ENCODE data around the gene MAN1C1.

Gene MAN1C1

GRCh38 chr1:25651036-25651640, 34.5 kb downstream of the MAN1C1 start:
- no peak for TF ChIP-seq CTCF (conservative IDR thresholded peaks at IDR 0.05)
- TF ChIP-seq ZFX (IDR thresholded peaks at IDR 0.05): no peak
- H3K27ac ChIP-seq: no peak overlapping the region

GRCh38 chr1:25651824-25652741, 35.5 kb downstream of the MAN1C1 start:
- TF ChIP-seq CTCF (conservative IDR thresholded peaks at IDR 0.05) (no peak), ZFX (IDR thresholded peaks at IDR 0.05) (no peak)
- no peak overlapping the region for H3K27ac ChIP-seq

- no peak overlapping the region for H3K27ac ChIP-seq
- TF ChIP-seq ZFX (IDR thresholded peaks at IDR 0.05) (no peak), CTCF (conservative IDR thresholded peaks at IDR 0.05) (no peak)
These were observed 37.0 kb downstream of the MAN1C1 start for GRCh38 chr1:25653558-25653957.

GRCh38 chr1:25654109-25654660, 37.6 kb downstream of the MAN1C1 start:
- TF ChIP-seq ZFX (IDR thresholded peaks at IDR 0.05): no peak
- TF ChIP-seq CTCF (conservative IDR thresholded peaks at IDR 0.05): no peak

GRCh38 chr1:25657121-25657882, 40.7 kb downstream of the MAN1C1 start:
- no peak for TF ChIP-seq ZFX (IDR thresholded peaks at IDR 0.05)
- no peak for TF ChIP-seq CTCF (conservative IDR thresholded peaks at IDR 0.05)
- H3K27ac ChIP-seq: no peak overlapping the region

More at GRCh38 chr1:25654109-25654660, 37.6 kb downstream of the MAN1C1 start:
- H3K27ac ChIP-seq: no peak overlapping the region

GRCh38 chr1:25657883-25658760, 41.5 kb downstream of the MAN1C1 start:
- H3K27ac ChIP-seq: peak overlapping the region; percentile 33; the same call in 1 of the 2 replicates
- TF ChIP-seq ZFX (IDR thresholded peaks at IDR 0.05) (no peak), CTCF (conservative IDR thresholded peaks at IDR 0.05) (no peak)

Measured in C4-2B (cell line).